Neural cell (in vitro differentiated cells): ENCODE data around the gene CLIP3. TPM values are rescaled to one million over a fixed set of nuclear protein-coding genes. Genes with fewer than 3 reads are reported as not detected.

ENCODE experiments used
- H2AFZ ChIP-seq: fragments of 200-600, 300-800 bp; sonication (generic), shearing (Covaris generic); 2 replicates; pipeline ENCODE4 v1.6.0; 2014; ENCODE audit warnings: low read depth, mild to moderate bottlenecking, antibody characterized with exemption, low read length, moderate library complexity
- H3F3A ChIP-seq: fragments of 200-600 bp; shearing (Covaris generic); 2 replicates; pipeline ENCODE4 v1.6.1; 2016; ENCODE audit warnings: mild to moderate bottlenecking, moderate library complexity, mixed read lengths, antibody characterized with exemption, low read length; ENCODE audit not compliant: insufficient read depth, poor library complexity, severe bottlenecking
- H3K27ac ChIP-seq: fragments of 200-600, 300-800 bp; sonication (generic), shearing (Covaris generic); 2 replicates; pipeline ENCODE4 v1.5.1; 2014; ENCODE audit warnings: mild to moderate bottlenecking, low read length, moderate library complexity
- H3K27me3 ChIP-seq: fragments of 300-800, 200-600 bp; sonication (generic), shearing (Covaris generic); 2 replicates; pipeline ENCODE4 v1.6.0; 2014; ENCODE audit warnings: mild to moderate bottlenecking, low read depth, low read length, moderate library complexity; ENCODE audit not compliant: insufficient read depth
- H3K36me3 ChIP-seq: fragments of 300-800, 200-600 bp; sonication (generic), shearing (Covaris generic); 2 replicates; pipeline ENCODE4 v1.5.1; 2014; ENCODE audit warnings: mild to moderate bottlenecking, antibody characterized with exemption, low read length, moderate library complexity; ENCODE audit not compliant: insufficient read depth
- H3K4me2 ChIP-seq: fragments of 300-800, 200-600 bp; sonication (generic), shearing (Covaris generic); 2 replicates; pipeline ENCODE4 v1.6.0; 2014; ENCODE audit warnings: mild to moderate bottlenecking, low read length
- H3K4me3 ChIP-seq: fragments of 300-800, 200-600 bp; sonication (generic), shearing (Covaris generic); 2 replicates; pipeline ENCODE4 v1.5.1; 2014; ENCODE audit warnings: mild to moderate bottlenecking, low read length, moderate library complexity
- H3K79me2 ChIP-seq: fragments of 200-600 bp; shearing (Covaris generic); replicated peaks from 2 replicates; pipeline ENCODE4 v1.6.0; 2014; ENCODE audit warnings: mild to moderate bottlenecking, low read length, moderate library complexity; ENCODE audit not compliant: insufficient read depth
- H3K9ac ChIP-seq: fragments of 300-800, 200-600 bp; sonication (generic), shearing (Covaris generic); 2 replicates; pipeline ENCODE4 v1.6.1; 2016; ENCODE audit warnings: mild to moderate bottlenecking, low read length, mixed read lengths
- H3K9me2 ChIP-seq: fragments of 200-600 bp; shearing (Covaris generic); 2 replicates; pipeline ENCODE4 v1.6.1; 2016; ENCODE audit warnings: mild to moderate bottlenecking, low read length, mixed read lengths; ENCODE audit not compliant: insufficient read depth
- H3K9me3 ChIP-seq: fragments of 200-600, 300-800 bp; sonication (generic), shearing (Covaris generic); 2 replicates; pipeline ENCODE4 v1.6.1; 2016; ENCODE audit warnings: mild to moderate bottlenecking, mixed run types, low read length, moderate library complexity, mixed read lengths
- H4K20me1 ChIP-seq: fragments of 200-600 bp; shearing (Covaris generic); 2 replicates; pipeline ENCODE4 v1.6.1; 2016; ENCODE audit warnings: mild to moderate bottlenecking, mixed run types; ENCODE audit not compliant: insufficient read depth
- CTCF ChIP-seq: fragments of 450-650 bp; IDR thresholded peaks from 2 replicates; pipeline ENCODE4 v1.5.1; 2014; ENCODE audit warnings: antibody characterized with exemption, mild to moderate bottlenecking, moderate library complexity; ENCODE audit not compliant: poor library complexity, severe bottlenecking
- EP300 ChIP-seq: fragments of 450-650 bp; conservative IDR thresholded peaks from 2 replicates; pipeline ENCODE4 v1.6.1; 2014; ENCODE audit warnings: antibody characterized with exemption, mild to moderate bottlenecking, moderate library complexity; ENCODE audit not compliant: poor library complexity, severe bottlenecking
- EZH2 ChIP-seq: fragments of 200-600, 300-800 bp; shearing (Covaris generic), sonication (generic); IDR thresholded peaks from 2 replicates; pipeline ENCODE4 v1.6.1; 2014; ENCODE audit warnings: antibody characterized with exemption, low read length, borderline replicate concordance, mild to moderate bottlenecking; ENCODE audit not compliant: insufficient read depth, poor library complexity, severe bottlenecking
- MXI1 ChIP-seq: fragments of 450-650 bp; conservative IDR thresholded peaks from 2 replicates; pipeline ENCODE4 v1.6.1; 2014; ENCODE audit warnings: antibody characterized with exemption, mild to moderate bottlenecking; ENCODE audit not compliant: poor library complexity, severe bottlenecking
- POLR2AphosphoS5 ChIP-seq: IDR thresholded peaks from 2 replicates; pipeline ENCODE4 v1.6.1; 2012
- RAD21 ChIP-seq: fragments of 450-650 bp; conservative IDR thresholded peaks from 2 replicates; pipeline ENCODE4 v1.6.1; 2014; ENCODE audit warnings: antibody characterized with exemption, mild to moderate bottlenecking, moderate library complexity
- REST ChIP-seq: IDR thresholded peaks from 2 replicates; pipeline ENCODE4 v1.6.1; 2012; ENCODE audit warnings: borderline replicate concordance
- SMC3 ChIP-seq: fragments of 450-650 bp; conservative IDR thresholded peaks from 2 replicates; pipeline ENCODE4 v1.6.1; 2014; ENCODE audit warnings: antibody characterized with exemption, mild to moderate bottlenecking, moderate library complexity; ENCODE audit not compliant: poor library complexity
- TAF1 ChIP-seq: IDR thresholded peaks from 2 replicates; pipeline ENCODE4 v1.6.1; 2012; ENCODE audit warnings: low read depth
- polyA plus RNA-seq: library from polyadenylated mRNA; depleted of rRNA; stranded (reverse); fragments of >200 nt; gene quantifications from 2 replicates; pipeline ENCODE4 v1.2.3, GENCODE V29; 2014

CLIP3 gene
- polyA plus RNA-seq, 1 donor from 2014 or later = 5.6 TPM

- Histone ChIP-seq H3K36me3 (peaks cover 5% of the 10 kb centered on the region), H2AFZ (no peak overlapping the region), H3K9me3 (no peaks in the 10 kb centered on the region), H3K4me2 (no peak overlapping the region), H3K27ac (no peak overlapping the region), H4K20me1 (no peaks in the 10 kb centered on the region), H3K27me3 (peaks cover 7% of the 10 kb centered on the region), H3F3A (no peaks in the 10 kb centered on the region), H3K9me2 (no peaks in the 10 kb centered on the region), H3K79me2 (no peaks in the 10 kb centered on the region), H3K9ac (no peak overlapping the region), H3K4me3 (no peak overlapping the region)
- TF ChIP-seq REST (no peak), RAD21 (no peak), TAF1 (no peak), CTCF (no peak), EZH2 (no peak), EP300 (no peak), POLR2AphosphoS5 (no peak), MXI1 (no peak), SMC3 (no peak)
Observed at GRCh38 chr19:36010402-36010801, 22.3 kb downstream of the CLIP3 start.

- Histone ChIP-seq H3K27me3 (peaks cover 7% of the 10 kb centered on the region), H4K20me1 (no peaks in the 10 kb centered on the region), H3K9me2 (no peaks in the 10 kb centered on the region), H2AFZ (no peak overlapping the region), H3K9ac (peak overlapping the region; percentile 1), H3K4me3 (peak overlapping the region; percentile 45), H3K4me2 (no peak overlapping the region), H3F3A (no peaks in the 10 kb centered on the region), H3K36me3 (no peaks in the 10 kb centered on the region), H3K9me3 (no peaks in the 10 kb centered on the region), H3K79me2 (no peaks in the 10 kb centered on the region), H3K27ac (no peak overlapping the region)
- TF ChIP-seq MXI1 (no peak), REST (no peak), POLR2AphosphoS5 (no peak), EZH2 (no peak), CTCF (no peak), EP300 (no peak), RAD21 (no peak), SMC3 (no peak), TAF1 (no peak)
Observed at GRCh38 chr19:36009633-36010379, 22.9 kb downstream of the CLIP3 start.
